ENCODE results near the gene GPR158. TPM values are rescaled to one million over a fixed set of nuclear protein-coding genes. Genes with fewer than 3 reads are reported as not detected.

Gene GPR158
- total RNA-seq, 1 experiment from 2014 or later, result 0.24 TPM

DNA sequence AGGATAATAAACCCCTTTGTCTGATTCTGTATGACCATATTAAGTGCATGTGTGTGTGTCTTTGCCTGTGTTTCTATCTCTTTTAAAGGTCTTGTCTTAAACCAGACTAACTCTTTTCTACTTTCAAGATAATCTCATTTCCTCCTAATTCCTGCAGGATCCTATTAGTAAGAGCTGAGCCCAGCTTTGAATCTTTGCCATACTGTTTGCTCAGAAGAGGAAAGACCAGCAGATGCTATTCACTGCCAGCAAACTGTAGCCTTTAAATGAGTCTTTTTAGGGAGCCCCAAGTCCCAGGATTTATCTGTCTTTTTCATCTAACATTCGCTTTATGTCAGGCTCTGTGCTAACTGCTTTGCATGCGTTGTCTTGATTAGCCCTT lies 2.9 kb downstream of the GPR158 start:
- Mint-ChIP-seq H3K4me3 (no peak overlapping the region), H3K4me1 (peaks cover 13 to 15% of the 10 kb centered on the region in 2 experiments), H3K27me3 (ENCODE audit: low read depth) (peaks cover 55% of the 10 kb centered on the region), H3K27ac (no peak overlapping the region), H3K36me3 (ENCODE audit: insufficient read depth in 1 of 3, low read depth in 3 of 3) (no peaks in the 10 kb centered on the region; a peak in 1 of 7 replicates), H3K9me3 (no peaks in the 10 kb centered on the region; a peak in 1 of 5 replicates)
- H3K18ac ChIP-seq (ENCODE audit: insufficient read length, low read depth, low read length), result no peak overlapping the region
- H2BK120ac ChIP-seq (ENCODE audit: low read depth, low read length, poor library complexity, severe bottlenecking), result no peak overlapping the region
- no peak overlapping the region for H3K4me2 ChIP-seq (ENCODE audit: insufficient read depth, insufficient read length, low read length)
- no peaks in the 10 kb centered on the region for H3K79me1 ChIP-seq (ENCODE audit: insufficient read depth, low read depth, low read length, poor library complexity, severe bottlenecking)
- no peak overlapping the region for H3K23ac ChIP-seq (ENCODE audit: insufficient read length, low read depth, low read length)
- H3K27ac ChIP-seq (ENCODE audit: insufficient read length, low read depth, low read length), result no peak overlapping the region
- no peak overlapping the region for H2AK5ac ChIP-seq (ENCODE audit: insufficient read length, low read length)
- no peak overlapping the region for H4K5ac ChIP-seq (ENCODE audit: insufficient read length, low read depth, low read length)
- no peak overlapping the region for H4K91ac ChIP-seq (ENCODE audit: insufficient read length, low read depth, low read length)
- no peak overlapping the region for H2BK15ac ChIP-seq (ENCODE audit: low read depth, low read length)
- no peak overlapping the region for H3K14ac ChIP-seq (ENCODE audit: insufficient read depth, low read length)
- H2BK12ac ChIP-seq (ENCODE audit: insufficient read length, low read depth, low read length), result no peak overlapping the region
- H4K20me1 ChIP-seq (ENCODE audit: control insufficient read depth, insufficient read depth, insufficient read length), result no peaks in the 10 kb centered on the region
- H3K4me1 ChIP-seq (ENCODE audit: insufficient read depth, low read length), result no peaks in the 10 kb centered on the region
- H3K79me2 ChIP-seq (ENCODE audit: insufficient read depth, low read length), result no peaks in the 10 kb centered on the region
- H2AFZ ChIP-seq (ENCODE audit: low read length), result no peak overlapping the region
- H3K27me3 ChIP-seq (ENCODE audit: insufficient read depth, low read length), result peaks cover 8% of the 10 kb centered on the region; the same call in 1 of the 2 replicates
- H3K23me2 ChIP-seq (ENCODE audit: insufficient read length, low read depth, low read length, poor library complexity, severe bottlenecking), result peaks cover 22% of the 10 kb centered on the region
- H3K9ac ChIP-seq (ENCODE audit: extremely low read depth, insufficient read length, low read length), result no peak overlapping the region
- TF ChIP-seq, protein P1, sequence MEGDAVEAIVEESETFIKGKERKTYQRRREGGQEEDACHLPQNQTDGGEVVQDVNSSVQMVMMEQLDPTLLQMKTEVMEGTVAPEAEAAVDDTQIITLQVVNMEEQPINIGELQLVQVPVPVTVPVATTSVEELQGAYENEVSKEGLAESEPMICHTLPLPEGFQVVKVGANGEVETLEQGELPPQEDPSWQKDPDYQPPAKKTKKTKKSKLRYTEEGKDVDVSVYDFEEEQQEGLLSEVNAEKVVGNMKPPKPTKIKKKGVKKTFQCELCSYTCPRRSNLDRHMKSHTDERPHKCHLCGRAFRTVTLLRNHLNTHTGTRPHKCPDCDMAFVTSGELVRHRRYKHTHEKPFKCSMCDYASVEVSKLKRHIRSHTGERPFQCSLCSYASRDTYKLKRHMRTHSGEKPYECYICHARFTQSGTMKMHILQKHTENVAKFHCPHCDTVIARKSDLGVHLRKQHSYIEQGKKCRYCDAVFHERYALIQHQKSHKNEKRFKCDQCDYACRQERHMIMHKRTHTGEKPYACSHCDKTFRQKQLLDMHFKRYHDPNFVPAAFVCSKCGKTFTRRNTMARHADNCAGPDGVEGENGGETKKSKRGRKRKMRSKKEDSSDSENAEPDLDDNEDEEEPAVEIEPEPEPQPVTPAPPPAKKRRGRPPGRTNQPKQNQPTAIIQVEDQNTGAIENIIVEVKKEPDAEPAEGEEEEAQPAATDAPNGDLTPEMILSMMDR (conservative IDR thresholded peaks at IDR 0.05), result no peak
- no peak overlapping the region for H2BK20ac ChIP-seq (ENCODE audit: low read depth, low read length, poor library complexity, severe bottlenecking)
- WGBS (ENCODE audit: extremely low coverage, insufficient read length, low lambda C conversion rate), result no CpG with 5 or more reads among the region's 2 CpGs
- no peaks in the 10 kb centered on the region for H3K9me3 ChIP-seq (ENCODE audit: control insufficient read depth, low read depth, low read length)
- no peak overlapping the region for H3K56ac ChIP-seq (ENCODE audit: insufficient read length, low read depth, low read length)
- H4K8ac ChIP-seq (replicated peaks; ENCODE audit: insufficient read length, low read depth, low read length), result no peak overlapping the region
- DNase-seq, result no peak
- no peak overlapping the region for H2BK5ac ChIP-seq (ENCODE audit: insufficient read length, low read length)
- no peak overlapping the region for H3K4ac ChIP-seq (ENCODE audit: low read depth, low read length)
- H3T11ph ChIP-seq (ENCODE audit: low read length), result no peak overlapping the region
